SK-N-MC (cell line): ENCODE results near the gene AARS2.

Source experiments
- EZH2 ChIP-seq: fragments of 200-600 bp; sonication (generic); IDR thresholded peaks from one replicate; pipeline ENCODE4 v1.6.1; 2017; ENCODE audit warnings: antibody characterized with exemption
- FOXP2 ChIP-seq: optimal IDR thresholded peaks from 2 replicates; pipeline ENCODE3; 2011; ENCODE audit warnings: mild to moderate bottlenecking, moderate library complexity; ENCODE audit not compliant: insufficient read depth; ENCODE audit errors: extremely low read length, control extremely low read depth
- POLR2AphosphoS5 ChIP-seq: IDR thresholded peaks from 2 replicates; pipeline ENCODE4 v1.6.1; 2012; ENCODE audit warnings: mild to moderate bottlenecking, low read depth, low read length, borderline replicate concordance

DNA sequence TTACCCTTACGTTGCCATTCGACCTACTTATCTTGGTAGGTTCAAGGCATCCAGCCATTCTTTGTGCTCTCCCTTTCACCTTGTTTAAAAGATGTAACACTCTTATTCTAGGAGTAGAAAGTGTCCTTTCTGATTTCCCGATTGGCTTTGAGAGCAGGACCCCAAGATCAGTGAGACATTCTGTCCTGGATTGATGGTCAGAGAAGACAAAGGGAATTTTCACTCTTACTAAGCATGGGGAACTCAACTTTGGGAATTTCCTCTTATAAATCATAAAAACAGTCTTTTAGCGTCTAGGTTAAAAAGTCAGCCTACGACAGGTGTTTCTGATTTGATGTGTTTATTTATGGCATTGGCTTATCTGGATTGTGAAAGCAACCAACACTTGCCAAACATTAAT, 2.8 kb upstream of the AARS2 start:
- TF ChIP-seq POLR2AphosphoS5 (no peak), EZH2 (no peak), FOXP2 (no peak)
